ENCODE data around the gene KCNV2.

Gene KCNV2

DNA sequence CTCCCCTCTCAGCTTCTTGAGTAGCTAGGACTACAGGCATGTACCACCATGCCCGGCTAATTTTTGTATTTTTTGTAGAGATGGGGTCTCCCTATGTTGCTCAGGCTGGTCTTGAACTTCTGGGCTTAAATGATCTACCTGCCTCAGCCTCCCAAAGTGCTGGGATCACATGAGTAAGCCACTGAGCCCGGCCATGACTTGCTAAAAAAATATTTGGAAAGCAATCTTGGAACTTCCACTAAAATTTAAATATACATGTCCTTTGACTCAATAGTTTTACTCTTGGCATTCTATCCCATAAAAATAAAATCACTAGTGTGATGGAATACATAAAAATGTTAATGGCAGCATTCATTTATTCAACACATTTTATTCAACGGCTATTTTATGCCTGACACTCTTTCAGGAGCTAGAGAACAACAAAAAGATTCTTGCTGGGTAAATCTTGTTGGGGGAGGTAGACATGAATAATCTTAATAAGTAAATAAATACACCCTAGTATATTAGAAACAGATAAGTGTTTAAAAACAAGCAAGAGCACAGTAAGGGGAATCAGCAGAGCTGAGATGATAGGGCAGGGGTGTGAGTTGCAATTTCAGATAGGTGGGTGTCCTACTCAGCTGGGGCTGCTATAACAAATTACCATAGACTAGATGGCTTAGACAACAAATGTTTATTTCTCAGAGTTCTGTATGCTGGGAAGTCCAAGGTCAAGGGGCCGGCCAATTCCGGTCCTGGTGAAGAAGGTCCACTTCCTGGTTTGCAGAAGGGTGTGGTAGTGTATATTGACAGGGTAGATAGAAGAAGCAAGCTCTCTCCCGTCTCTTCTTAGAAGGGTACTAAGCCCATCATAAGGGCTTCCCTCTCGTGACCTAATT is 50.7 kb downstream of the KCNV2 start:
- Mint-ChIP-seq H3K9me3 (no peaks in the 10 kb centered on the region), H3K4me1 (peaks cover 29% of the 10 kb centered on the region), H3K27me3 (no peaks in the 10 kb centered on the region), H3K27ac (no peak overlapping the region), H3K4me3 (no peak overlapping the region), H3K36me3 (peaks cover 35% of the 10 kb centered on the region)

DNA sequence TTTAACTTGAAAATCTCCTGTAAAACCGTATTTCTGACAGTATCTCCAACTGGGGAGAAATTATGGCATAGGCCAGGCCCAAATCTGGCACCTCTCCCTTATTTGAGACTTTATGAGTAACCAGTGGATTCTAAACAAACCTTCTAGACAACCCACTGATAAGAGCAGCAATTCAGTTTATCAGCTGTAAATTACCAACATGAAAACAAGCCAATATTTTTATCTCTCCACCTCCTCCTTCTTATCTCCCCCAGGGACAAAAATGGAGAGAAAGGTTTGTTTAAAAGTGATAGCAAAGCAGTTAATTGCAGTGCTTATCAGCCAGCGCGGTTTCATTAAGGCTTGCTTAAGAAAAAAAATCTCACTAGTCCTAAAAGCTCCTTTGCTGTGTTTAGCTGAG is 53.8 kb downstream of the KCNV2 start:
- peaks cover 61% of the 10 kb centered on the region for H3K36me3 Mint-ChIP-seq
- H3K4me1 Mint-ChIP-seq: peaks cover 7% of the 10 kb centered on the region
- H3K4me3 Mint-ChIP-seq: no peak overlapping the region
- peaks cover 20% of the 10 kb centered on the region for H3K9me3 Mint-ChIP-seq
- H3K27ac Mint-ChIP-seq: no peak overlapping the region
- no peaks in the 10 kb centered on the region for H3K27me3 Mint-ChIP-seq

- peaks cover 67% of the 10 kb centered on the region for H3K36me3 Mint-ChIP-seq
Observed at GRCh38 chr9:2771661-2772060, 54.4 kb downstream of the KCNV2 start.

GRCh38 chr9:2777454-2777853 is 60.1 kb downstream of the KCNV2 start:
- no peaks in the 10 kb centered on the region for H3K27me3 Mint-ChIP-seq
- H3K27ac Mint-ChIP-seq: no peak overlapping the region
- peaks cover 29% of the 10 kb centered on the region for H3K9me3 Mint-ChIP-seq
- H3K36me3 Mint-ChIP-seq: peaks cover 86% of the 10 kb centered on the region
- H3K4me1 Mint-ChIP-seq: no peaks in the 10 kb centered on the region
- H3K4me3 Mint-ChIP-seq: no peak overlapping the region

More at GRCh38 chr9:2771661-2772060, 54.4 kb downstream of the KCNV2 start:
- H3K4me1 Mint-ChIP-seq: peaks cover 3% of the 10 kb centered on the region
- H3K9me3 Mint-ChIP-seq: peaks cover 20% of the 10 kb centered on the region
- H3K27ac Mint-ChIP-seq: no peak overlapping the region
- no peak overlapping the region for H3K4me3 Mint-ChIP-seq
- H3K27me3 Mint-ChIP-seq: no peaks in the 10 kb centered on the region

- Mint-ChIP-seq H3K9me3 (peaks cover 22% of the 10 kb centered on the region), H3K4me3 (no peak overlapping the region), H3K27ac (no peak overlapping the region), H3K36me3 (peaks cover 86% of the 10 kb centered on the region), H3K4me1 (no peaks in the 10 kb centered on the region), H3K27me3 (no peaks in the 10 kb centered on the region)
Observed at GRCh38 chr9:2778816-2779215, 61.5 kb downstream of the KCNV2 start.
